OCI-LY7 (cell line): ENCODE results near the gene SLC25A22. TPM values are rescaled to one million over a fixed set of nuclear protein-coding genes. Genes with fewer than 3 reads are reported as not detected.

Source experiments
- BruUV-seq: library from RNA; stranded (reverse); fragments of 400-500 nt; replicated peaks from 2 replicates; lab custom pipeline; 2021; lab: Mats Ljungman, UMichigan
- CTCF ChIA-PET: fragments of 300-600 bp; sonication (Branson Sonifier 250); formaldehyde crosslinking; loops from one replicate; lab custom pipeline; 2022; ENCODE audit warnings: antibody characterized with exemption; ENCODE audit not compliant: unreplicated experiment; lab: Charles Lee
- POLR2A ChIA-PET: fragments of 300-600 bp; sonication (Branson Sonifier 250); formaldehyde crosslinking; loops from one replicate; lab custom pipeline; 2022; ENCODE audit warnings: antibody characterized with exemption; lab: Charles Lee
- DNase-seq: peaks from one replicate; pipeline ENCODE4 v3.0.0-alpha.2; 2015; ENCODE audit warnings: low spot score
- H2AFZ ChIP-seq: fragments of 200-600 bp; sonication (generic), shearing (Covaris generic); 2 replicates; pipeline ENCODE4 v1.6.1; 2014; ENCODE audit warnings: mild to moderate bottlenecking, antibody characterized with exemption, low read length, moderate library complexity
- H3K27ac ChIP-seq: fragments of 200-600 bp; sonication (generic); 2 replicates; pipeline ENCODE4 v1.5.1; 2014; ENCODE audit warnings: mixed run types, low read depth, mild to moderate bottlenecking, moderate library complexity, low read length, inconsistent platforms; ENCODE audit not compliant: poor library complexity, severe bottlenecking
- H3K36me3 ChIP-seq: fragments of 200-600 bp; sonication (generic); 2 replicates; pipeline ENCODE4 v1.6.1; 2014; ENCODE audit warnings: mild to moderate bottlenecking, antibody characterized with exemption, low read length, moderate library complexity, mixed read lengths; ENCODE audit not compliant: insufficient read depth
- H3K4me1 ChIP-seq: fragments of 200-600 bp; sonication (generic); 2 replicates; pipeline ENCODE4 v1.5.1; 2014; ENCODE audit warnings: mild to moderate bottlenecking, low read length; ENCODE audit not compliant: insufficient read depth, poor library complexity, severe bottlenecking
- H3K4me2 ChIP-seq: fragments of 200-600 bp; sonication (generic); 2 replicates; pipeline ENCODE4 v1.6.1; 2014; ENCODE audit warnings: mild to moderate bottlenecking, low read length
- H3K4me3 ChIP-seq: fragments of 200-600 bp; sonication (generic); 2 replicates; pipeline ENCODE4 v1.5.1; 2014; ENCODE audit warnings: mild to moderate bottlenecking, low read depth, low read length; ENCODE audit not compliant: poor library complexity, severe bottlenecking
- H3K79me2 ChIP-seq: fragments of 200-600 bp; sonication (generic); 2 replicates; pipeline ENCODE4 v1.6.1; 2016; ENCODE audit warnings: low read depth, mild to moderate bottlenecking, low read length, moderate library complexity, mixed read lengths; ENCODE audit not compliant: insufficient read depth
- H3K9me2 ChIP-seq: fragments of 200-600 bp; sonication (generic); 2 replicates; pipeline ENCODE4 v1.6.1; 2016; ENCODE audit warnings: mild to moderate bottlenecking, low read length, mixed read lengths; ENCODE audit not compliant: insufficient read depth
- H3K9me3 ChIP-seq: fragments of 200-600 bp; sonication (generic); 2 replicates; pipeline ENCODE4 v1.6.1; 2014; ENCODE audit warnings: mild to moderate bottlenecking, mixed run types, low read length, mixed read lengths
- H4K20me1 ChIP-seq: fragments of 200-600 bp; sonication (generic); 2 replicates; pipeline ENCODE4 v1.6.1; 2014; ENCODE audit warnings: mild to moderate bottlenecking, antibody characterized with exemption, low read length, moderate library complexity, mixed read lengths; ENCODE audit not compliant: insufficient read depth
- EZH2phosphoT487 ChIP-seq: fragments of 200-600 bp; sonication (generic); IDR thresholded peaks from 2 replicates; pipeline ENCODE4 v1.6.1; 2018; ENCODE audit warnings: low read depth, borderline replicate concordance, mild to moderate bottlenecking, mixed run types, antibody characterized with exemption, low read length, moderate library complexity, mixed read lengths
- intact Hi-C: fragments of 100-400 bp; cut with micrococcal nuclease; formaldehyde crosslinking; loops from one replicate; pipeline ENCODE4 v1.10.0; 2022; ENCODE audit not compliant: unreplicated experiment
- total RNA-seq, 2 experiments: library from RNA; depleted of rRNA in 1 of 2; stranded (reverse); fragments of >200 nt in 1 of 2; shearing (Covaris generic) in 1 of 2; gene quantifications; 2 replicates each; pipeline ENCODE4 v1.2.3, GENCODE V29; 2014 to 2022
- TF ChIP-seq, protein P1 (sequence below): fragments of 200-600 bp; sonication (generic); conservative IDR thresholded peaks from 2 replicates; pipeline ENCODE4 v1.5.1; 2014; ENCODE audit warnings: mild to moderate bottlenecking, antibody characterized with exemption, low read length, moderate library complexity, mixed read lengths

The SLC25A22 gene
- total RNA-seq, 2 experiments from 2014 or later, result 30.8 to 50.9 TPM

DNA sequence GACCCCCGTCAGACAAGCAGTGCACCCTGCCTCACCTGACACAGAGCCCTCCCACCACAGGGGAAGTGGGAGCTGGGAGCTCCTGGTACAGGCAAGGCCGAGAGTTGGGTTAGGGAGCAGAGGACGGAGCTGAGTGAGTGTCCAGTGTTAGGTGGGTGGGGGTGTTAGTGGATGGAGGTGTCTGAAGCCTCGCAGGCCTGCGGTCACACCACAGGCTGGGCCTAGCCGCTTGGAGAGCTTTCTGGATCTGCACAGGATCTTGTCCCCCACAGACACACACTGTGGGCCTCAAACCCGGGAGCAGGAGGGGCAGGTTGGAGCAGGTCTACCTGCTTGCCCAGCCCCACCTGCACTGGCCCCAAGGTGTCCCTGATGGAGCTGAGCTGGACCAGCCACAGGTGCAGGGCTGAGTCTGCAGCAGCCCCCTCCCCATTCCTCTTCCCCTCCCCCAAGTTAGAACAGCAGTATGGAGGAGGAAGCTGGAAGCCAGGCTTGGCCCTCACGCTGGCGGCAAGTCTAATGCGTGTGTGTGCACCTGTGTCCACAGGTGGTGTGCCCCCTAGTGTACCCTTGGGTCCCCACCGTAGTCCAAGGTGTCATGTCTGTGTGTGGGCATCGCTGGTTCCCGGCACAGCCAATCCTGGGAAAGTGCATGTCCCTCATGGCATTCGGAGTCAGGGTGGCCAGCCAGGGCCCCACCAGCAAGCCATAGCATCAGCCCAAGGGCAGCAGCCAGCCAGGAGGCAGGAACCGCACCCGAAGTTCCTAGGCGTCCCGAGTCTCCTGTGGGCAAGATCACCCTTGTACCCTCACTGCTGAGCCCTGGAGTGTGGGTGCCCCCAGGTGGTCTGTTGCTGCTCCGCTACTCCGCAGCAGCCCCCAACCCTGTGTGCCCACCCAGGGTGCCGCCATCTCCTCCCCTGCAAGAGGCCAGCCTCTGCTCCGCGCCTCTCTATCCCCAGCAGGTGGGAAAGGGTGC is 18.8 kb downstream of the SLC25A22 start:
- H3K36me3 ChIP-seq, result peaks cover 7% of the 10 kb centered on the region; the same call in 1 of the 2 replicates
- no peak overlapping the region for H2AFZ ChIP-seq
- intact Hi-C loops, result no loop called here
- BruUV-seq, result TSS peak; percentile 26
- CTCF ChIA-PET, result no interaction called here
- H3K79me2 ChIP-seq, result peaks cover 26% of the 10 kb centered on the region
- POLR2A ChIA-PET, result interaction anchor here (0.6 to 1.0 kb wide), 2 partner anchors 31 to 167 kb away, joined by 3 read pairs; no protein-coding TSS in a partner anchor
- H3K4me2 ChIP-seq, result peak overlapping the region; percentile 81; the same call in 1 of the 2 replicates
- no peak overlapping the region for H3K27ac ChIP-seq
- no peak overlapping the region for H3K4me3 ChIP-seq
- peaks cover 22% of the 10 kb centered on the region for H3K4me1 ChIP-seq
- no peaks in the 10 kb centered on the region for H3K9me3 ChIP-seq
- TF ChIP-seq, protein P1, sequence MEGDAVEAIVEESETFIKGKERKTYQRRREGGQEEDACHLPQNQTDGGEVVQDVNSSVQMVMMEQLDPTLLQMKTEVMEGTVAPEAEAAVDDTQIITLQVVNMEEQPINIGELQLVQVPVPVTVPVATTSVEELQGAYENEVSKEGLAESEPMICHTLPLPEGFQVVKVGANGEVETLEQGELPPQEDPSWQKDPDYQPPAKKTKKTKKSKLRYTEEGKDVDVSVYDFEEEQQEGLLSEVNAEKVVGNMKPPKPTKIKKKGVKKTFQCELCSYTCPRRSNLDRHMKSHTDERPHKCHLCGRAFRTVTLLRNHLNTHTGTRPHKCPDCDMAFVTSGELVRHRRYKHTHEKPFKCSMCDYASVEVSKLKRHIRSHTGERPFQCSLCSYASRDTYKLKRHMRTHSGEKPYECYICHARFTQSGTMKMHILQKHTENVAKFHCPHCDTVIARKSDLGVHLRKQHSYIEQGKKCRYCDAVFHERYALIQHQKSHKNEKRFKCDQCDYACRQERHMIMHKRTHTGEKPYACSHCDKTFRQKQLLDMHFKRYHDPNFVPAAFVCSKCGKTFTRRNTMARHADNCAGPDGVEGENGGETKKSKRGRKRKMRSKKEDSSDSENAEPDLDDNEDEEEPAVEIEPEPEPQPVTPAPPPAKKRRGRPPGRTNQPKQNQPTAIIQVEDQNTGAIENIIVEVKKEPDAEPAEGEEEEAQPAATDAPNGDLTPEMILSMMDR, result peak; percentile 30; the same call in 1 of the 2 replicates
- TF ChIP-seq EZH2phosphoT487, result no peak
- no peaks in the 10 kb centered on the region for H4K20me1 ChIP-seq
- no peak for DNase-seq
- no peaks in the 10 kb centered on the region for H3K9me2 ChIP-seq

GRCh38 chr11:777288-778255 is 20.5 kb downstream of the SLC25A22 start, which contains the start of gene GATD1:
Gene GATD1 (minus strand): TSS chr11:777487. CDS start chr11:777462, 25 bp downstream.
- Histone ChIP-seq H3K79me2 (peaks cover 32% of the 10 kb centered on the region), H3K36me3 (peaks cover 24% of the 10 kb centered on the region; the same call in 1 of the 2 replicates), H3K27ac (peak within 1 kb of the TSS; percentile 57), H2AFZ (peak within 1 kb of the TSS; percentile 71; the same call in 1 of the 2 replicates), H4K20me1 (no peaks in the 10 kb centered on the region), H3K9me2 (no peaks in the 10 kb centered on the region), H3K4me2 (peak within 1 kb of the TSS; percentile 90), H3K4me1 (peaks cover 22% of the 10 kb centered on the region), H3K9me3 (no peaks in the 10 kb centered on the region), H3K4me3 (peak within 1 kb of the TSS; percentile 95)
- ChIA-PET POLR2A (interaction anchor here (0.6 to 2.2 kb wide), 5 partner anchors 13 to 148 kb away, joined by 3 to 9 read pairs (median 5); partner anchors contain the start of genes CEND1, DEAF1 and TALDO1), CTCF (no interaction called here)
- intact Hi-C loops, result loop anchor here (2.0 kb wide), 1 partner anchor 19 kb away; no protein-coding TSS in a partner anchor
- BruUV-seq, result no TSS peak
- peak; percentile 93 for DNase-seq
- TF ChIP-seq, protein P1, result no peak
- TF ChIP-seq EZH2phosphoT487, result no peak
